Testis (tissue), 3 donors: ENCODE measurements around the gene MANBA. TPM values are rescaled to one million over a fixed set of nuclear protein-coding genes. Genes with fewer than 3 reads are reported as not detected.

Source experiments
- polyA plus RNA-seq: library from polyadenylated mRNA; stranded (reverse); fragments of 350-450 nt; fragmentation: Illumina TruSeq; extraction: RNeasy Lipid Tissue Mini Kit (QIAGEN cat#74804); gene quantifications from one replicate; pipeline ENCODE4 v1.2.3, GENCODE V29; 2014; ENCODE audit warnings: low read depth, low replicate concordance; ENCODE audit not compliant: insufficient read depth
- small RNA-seq, 2 donors: library from RNA; depleted of rRNA; stranded (forward); fragments of <200 nt; gene quantifications; one replicate each; pipeline ENCODE3, GENCODE V24; 2016
- total RNA-seq, 2 donors: library from RNA; depleted of rRNA; stranded (reverse); fragments of >200 nt; gene quantifications; one replicate each; pipeline ENCODE4 v1.2.3, GENCODE V29; 2016

The MANBA gene
- total and polyA plus RNA-seq, 3 donors from 2014 or later, result 9.2 to 22.7 (median 13.6) TPM

Small RNA genes lying within 50 kb of the gene (small RNA-seq; reads per million reads assigned to genes)
- gene AC018797.1, result 0 to 0.19 reads per million in 2 donors

Other genes with a start within 250 kb of the MANBA start
- gene UBE2D3, start 66.6 kb upstream of the MANBA start, total RNA-seq, result 100 to 1,000 TPM; 357 to 363 TPM
- 286 TPM for gene UBE2D3, start 66.6 kb upstream of the MANBA start, polyA plus RNA-seq
- gene CISD2, start 108.0 kb upstream of the MANBA start, total RNA-seq, result 10 to 100 TPM in 1 of 2 donors, 1 to 10 TPM in 1; 8.4 to 10.3 TPM
- 19.4 TPM for gene CISD2, start 108.0 kb upstream of the MANBA start, polyA plus RNA-seq